Erythroblast (primary cell): Measurements from ENCODE around the gene ADK.

Source experiments
- GATA1 ChIP-seq: IDR thresholded peaks from 2 replicates; pipeline ENCODE4 v1.6.1; 2011; ENCODE audit warnings: low read depth, mild to moderate bottlenecking, control low read depth, low read length, moderate library complexity
- POLR2A ChIP-seq: IDR thresholded peaks from 2 replicates; pipeline ENCODE4 v1.6.1; 2011; ENCODE audit warnings: mild to moderate bottlenecking, low read length

DNA sequence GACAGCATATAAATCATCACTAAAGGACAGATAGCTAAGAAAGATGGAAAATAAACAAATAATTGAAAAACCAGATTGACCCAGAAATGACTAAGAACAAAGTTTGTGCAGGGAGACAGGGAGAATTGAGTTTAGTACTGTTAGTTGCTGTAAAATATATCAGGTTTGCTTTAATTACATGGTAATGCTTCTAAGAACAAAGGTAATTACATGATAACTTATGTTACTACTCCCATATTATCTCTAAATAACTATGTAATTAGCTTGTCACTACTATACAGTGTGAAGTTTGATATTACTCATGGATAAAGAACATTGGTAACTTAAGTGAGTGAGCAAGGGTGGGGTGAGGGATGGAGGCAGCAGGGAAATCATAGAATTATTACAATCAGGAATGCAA lies 540.1 kb downstream of the ADK start:
- TF ChIP-seq POLR2A (no peak), GATA1 (no peak)
